SK-N-MC (cell line): ENCODE data around the gene CUX1.

ENCODE experiments used
- EZH2 ChIP-seq: fragments of 200-600 bp; sonication (generic); IDR thresholded peaks from one replicate; pipeline ENCODE4 v1.6.1; 2017; ENCODE audit warnings: antibody characterized with exemption
- FOXP2 ChIP-seq: optimal IDR thresholded peaks from 2 replicates; pipeline ENCODE3; 2011; ENCODE audit warnings: mild to moderate bottlenecking, moderate library complexity; ENCODE audit not compliant: insufficient read depth; ENCODE audit errors: extremely low read length, control extremely low read depth
- POLR2AphosphoS5 ChIP-seq: IDR thresholded peaks from 2 replicates; pipeline ENCODE4 v1.6.1; 2012; ENCODE audit warnings: mild to moderate bottlenecking, low read depth, low read length, borderline replicate concordance

GRCh38 chr7:101885597-101885955, 68.2 kb downstream of the CUX1 start:
- TF ChIP-seq POLR2AphosphoS5 = no peak
- TF ChIP-seq EZH2 = no peak
- TF ChIP-seq FOXP2 = no peak
